ENCODE results near the gene MYO1H.

DNA sequence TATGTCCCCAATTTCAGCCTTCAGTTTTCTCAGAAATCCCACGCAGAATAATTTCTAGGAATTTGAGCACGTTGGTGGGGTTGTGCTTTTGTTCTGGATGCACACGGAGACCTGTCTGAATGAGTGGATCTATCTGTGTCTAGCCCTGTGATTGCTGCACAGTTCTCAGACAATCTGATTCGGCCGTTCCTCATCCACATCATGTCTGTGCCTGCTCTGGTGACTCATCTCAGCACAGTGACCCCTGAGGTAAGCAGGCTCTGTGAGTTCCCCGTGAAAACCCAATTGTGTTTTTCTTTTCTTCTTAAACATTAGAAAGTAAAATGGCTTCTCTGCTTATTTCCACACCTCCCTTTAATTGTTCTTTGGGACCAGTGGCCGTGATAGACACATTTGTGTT, 150.0 kb downstream of the MYO1H start:
- no peak for TF ChIP-seq TCF12 (IDR thresholded peaks at IDR 0.05; ENCODE audit: low read depth, low read length)
- TF ChIP-seq, protein P1, sequence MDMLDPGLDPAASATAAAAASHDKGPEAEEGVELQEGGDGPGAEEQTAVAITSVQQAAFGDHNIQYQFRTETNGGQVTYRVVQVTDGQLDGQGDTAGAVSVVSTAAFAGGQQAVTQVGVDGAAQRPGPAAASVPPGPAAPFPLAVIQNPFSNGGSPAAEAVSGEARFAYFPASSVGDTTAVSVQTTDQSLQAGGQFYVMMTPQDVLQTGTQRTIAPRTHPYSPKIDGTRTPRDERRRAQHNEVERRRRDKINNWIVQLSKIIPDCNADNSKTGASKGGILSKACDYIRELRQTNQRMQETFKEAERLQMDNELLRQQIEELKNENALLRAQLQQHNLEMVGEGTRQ (IDR thresholded peaks at IDR 0.05; ENCODE audit: low read length): no peak
- TF ChIP-seq, protein P2, sequence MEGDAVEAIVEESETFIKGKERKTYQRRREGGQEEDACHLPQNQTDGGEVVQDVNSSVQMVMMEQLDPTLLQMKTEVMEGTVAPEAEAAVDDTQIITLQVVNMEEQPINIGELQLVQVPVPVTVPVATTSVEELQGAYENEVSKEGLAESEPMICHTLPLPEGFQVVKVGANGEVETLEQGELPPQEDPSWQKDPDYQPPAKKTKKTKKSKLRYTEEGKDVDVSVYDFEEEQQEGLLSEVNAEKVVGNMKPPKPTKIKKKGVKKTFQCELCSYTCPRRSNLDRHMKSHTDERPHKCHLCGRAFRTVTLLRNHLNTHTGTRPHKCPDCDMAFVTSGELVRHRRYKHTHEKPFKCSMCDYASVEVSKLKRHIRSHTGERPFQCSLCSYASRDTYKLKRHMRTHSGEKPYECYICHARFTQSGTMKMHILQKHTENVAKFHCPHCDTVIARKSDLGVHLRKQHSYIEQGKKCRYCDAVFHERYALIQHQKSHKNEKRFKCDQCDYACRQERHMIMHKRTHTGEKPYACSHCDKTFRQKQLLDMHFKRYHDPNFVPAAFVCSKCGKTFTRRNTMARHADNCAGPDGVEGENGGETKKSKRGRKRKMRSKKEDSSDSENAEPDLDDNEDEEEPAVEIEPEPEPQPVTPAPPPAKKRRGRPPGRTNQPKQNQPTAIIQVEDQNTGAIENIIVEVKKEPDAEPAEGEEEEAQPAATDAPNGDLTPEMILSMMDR (IDR thresholded peaks at IDR 0.05; ENCODE audit: control extremely low read depth in 1 of 3, insufficient read depth in 1 of 3, low read depth in 1 of 3, low read length in 3 of 3): no peak
- TF ChIP-seq POLR2A (IDR thresholded peaks at IDR 0.05; ENCODE audit: control extremely low read depth in 1 of 2, low read depth in 2 of 2, low read length in 2 of 2): no peak
- TF ChIP-seq RFX5 (IDR thresholded peaks at IDR 0.05; ENCODE audit: borderline replicate concordance, low read depth, low read length): no peak
- TF ChIP-seq POLR2AphosphoS5 (IDR thresholded peaks at IDR 0.05; ENCODE audit: low read depth, low read length): no peak
- no peak for TF ChIP-seq ATF2 (IDR thresholded peaks at IDR 0.05; ENCODE audit: low read length)
- TF ChIP-seq ASH2L (IDR thresholded peaks at IDR 0.05; ENCODE audit: low read length): no peak
- no peak for TF ChIP-seq FOSL1 (IDR thresholded peaks at IDR 0.05; ENCODE audit: insufficient read depth, low read depth, low read length)
- no peak for TF ChIP-seq JUND (IDR thresholded peaks at IDR 0.05; ENCODE audit: low read length)
- TF ChIP-seq CHD2 (IDR thresholded peaks at IDR 0.05; ENCODE audit: low read length): no peak
- no peak for TF ChIP-seq EGR1 (IDR thresholded peaks at IDR 0.05; ENCODE audit: borderline replicate concordance, low read depth, low read length)
- no peak for TF ChIP-seq POU5F1 (IDR thresholded peaks at IDR 0.05; ENCODE audit: low read depth, low read length)
- no peak for TF ChIP-seq CBX5 (IDR thresholded peaks at IDR 0.05; ENCODE audit: low read depth, low read length)
